Prostate gland (tissue), 2 donors: Measurements from ENCODE around the gene TMEM178B. TPM values are rescaled to one million over a fixed set of nuclear protein-coding genes. Genes with fewer than 3 reads are reported as not detected.

ENCODE experiments used
- DNase-seq: peaks from one replicate; pipeline ENCODE4 v3.0.0-alpha.2; 2019; ENCODE audit warnings: low spot score
- H3K27ac ChIP-seq, 2 donors: fragments of 200-600 bp; sonication (generic); 2 replicates each; pipeline ENCODE4 v1.5.1; 2017 to 2019
- H3K27me3 ChIP-seq: fragments of 200-600 bp; sonication (generic); replicated peaks from 2 replicates; pipeline ENCODE4 v1.5.1; 2019; ENCODE audit not compliant: insufficient read depth
- H3K36me3 ChIP-seq, 2 donors: fragments of 200-600 bp; sonication (generic); 1 replicate in 1 of 2; 2 replicates in 1 of 2; pipeline versions ENCODE4 v1.5.1 to v1.8.1; 2017 to 2019
- H3K4me1 ChIP-seq: fragments of 200-600 bp; sonication (generic); replicated peaks from 2 replicates; pipeline ENCODE4 v1.5.1; 2019
- H3K4me3 ChIP-seq, 2 donors: fragments of 200-600 bp; sonication (generic); 2 replicates each; pipeline ENCODE4 v1.5.1; 2017 to 2019
- H3K9me3 ChIP-seq: fragments of 200-600 bp; sonication (generic); 2 replicates; pipeline ENCODE4 v1.5.1; 2017
- CTCF ChIP-seq, 4 experiments: fragments of 200-600 bp in 2 of 4; fragments of 450-650 bp in 2 of 4; sonication (generic) in 2 of 4; IDR thresholded peaks; 1 replicate in 3 of 4; 2 replicates in 1 of 4; pipeline ENCODE4 v1.5.1; 2016 to 2019; ENCODE audit warnings: antibody characterized with exemption in 4 of 4, mild to moderate bottlenecking in 2 of 4, moderate library complexity in 2 of 4
- POLR2A ChIP-seq: fragments of 450-650 bp; IDR thresholded peaks from one replicate; pipeline ENCODE4 v1.6.1; 2016; ENCODE audit warnings: antibody characterized with exemption, mild to moderate bottlenecking
- POLR2AphosphoS5 ChIP-seq: sonication (generic); formaldehyde crosslinking; IDR thresholded peaks from one replicate; pipeline ENCODE4 v1.6.1; 2017; ENCODE audit warnings: antibody characterized with exemption
- WGBS: methylation state at CpG from one replicate; pipeline ENCODE4 v1.1.5; 2018; 5-methylcytosine and 5-hydroxymethylcytosine counted together
- intact Hi-C: fragments of 100-400 bp; cut with DNase I; formaldehyde crosslinking; loops from one replicate; pipeline ENCODE4 v1.14.2; 2022
- total RNA-seq, 2 donors: library from RNA; depleted of rRNA; stranded (reverse); fragments of >200 nt; gene quantifications; one replicate each; pipeline ENCODE4 v1.1.0, GENCODE V29; 2016

The TMEM178B gene
- total RNA-seq, 2 donors from 2014 or later, result 3.4 to 5.2 TPM

- 94% methylated on average over 4 of the region's 4 CpGs for WGBS
- Histone ChIP-seq H3K36me3 (peaks cover 0 to 2% of the 10 kb centered on the region in 2 donors), H3K4me3 (no peak overlapping the region), H3K27ac (no peak overlapping the region), H3K27me3 (no peaks in the 10 kb centered on the region), H3K9me3 (no peaks in the 10 kb centered on the region), H3K4me1 (no peaks in the 10 kb centered on the region)
- no peak for TF ChIP-seq CTCF (IDR thresholded peaks at IDR 0.05)
- no peak for TF ChIP-seq POLR2AphosphoS5
- TF ChIP-seq POLR2A, result no peak
- DNase-seq, result no peak
- intact Hi-C loops, result no loop called here
These were observed 73.6 kb downstream of the TMEM178B start for GRCh38 chr7:141147482-141147881.

- intact Hi-C loops, result no loop called here
- TF ChIP-seq POLR2A (no peak), CTCF (IDR thresholded peaks at IDR 0.05) (no peak), POLR2AphosphoS5 (no peak)
- no peak overlapping the region for H3K27ac ChIP-seq
- WGBS, result 75% methylated on average over 2 of the region's 2 CpGs
- no peak for DNase-seq
- no peaks in the 10 kb centered on the region for H3K27me3 ChIP-seq
- no peaks in the 10 kb centered on the region for H3K9me3 ChIP-seq
- H3K4me1 ChIP-seq, result no peaks in the 10 kb centered on the region
- no peaks in the 10 kb centered on the region for H3K36me3 ChIP-seq
- no peak overlapping the region for H3K4me3 ChIP-seq
These were observed 76.6 kb downstream of the TMEM178B start for GRCh38 chr7:141150465-141150864.

- H3K4me3 ChIP-seq, result no peak overlapping the region
- WGBS, result 84% methylated on average over 4 of the region's 4 CpGs
- no peak for DNase-seq
- H3K27me3 ChIP-seq, result no peaks in the 10 kb centered on the region
- no peak for TF ChIP-seq CTCF (IDR thresholded peaks at IDR 0.05)
- no peak for TF ChIP-seq POLR2AphosphoS5
- TF ChIP-seq POLR2A, result no peak
- no peaks in the 10 kb centered on the region for H3K36me3 ChIP-seq
- intact Hi-C loops, result no loop called here
- no peak overlapping the region for H3K27ac ChIP-seq
- no peaks in the 10 kb centered on the region for H3K4me1 ChIP-seq
- no peaks in the 10 kb centered on the region for H3K9me3 ChIP-seq
These were observed 77.9 kb downstream of the TMEM178B start for GRCh38 chr7:141151746-141152145.

GRCh38 chr7:141153231-141153630 lies 79.4 kb downstream of the TMEM178B start:
- no peaks in the 10 kb centered on the region for H3K9me3 ChIP-seq
- H3K36me3 ChIP-seq, result no peaks in the 10 kb centered on the region
- TF ChIP-seq POLR2AphosphoS5, result no peak
- TF ChIP-seq POLR2A, result no peak
- TF ChIP-seq CTCF (IDR thresholded peaks at IDR 0.05), result no peak
- H3K4me3 ChIP-seq, result no peak overlapping the region
- intact Hi-C loops, result no loop called here
- no peak overlapping the region for H3K27ac ChIP-seq
- no peaks in the 10 kb centered on the region for H3K4me1 ChIP-seq
- 55% methylated on average over 3 of the region's 3 CpGs for WGBS
- no peak for DNase-seq
- no peaks in the 10 kb centered on the region for H3K27me3 ChIP-seq

- WGBS, result 77% methylated on average over 6 of the region's 6 CpGs
- DNase-seq, result no peak
- no peak for TF ChIP-seq POLR2AphosphoS5
- TF ChIP-seq POLR2A, result no peak
- TF ChIP-seq CTCF (IDR thresholded peaks at IDR 0.05), result no peak
- peaks cover 3% of the 10 kb centered on the region for H3K4me1 ChIP-seq
- H3K27ac ChIP-seq, result no peak overlapping the region
- intact Hi-C loops, result no loop called here
- no peaks in the 10 kb centered on the region for H3K36me3 ChIP-seq
- no peaks in the 10 kb centered on the region for H3K9me3 ChIP-seq
- no peaks in the 10 kb centered on the region for H3K27me3 ChIP-seq
- H3K4me3 ChIP-seq, result no peak overlapping the region
These were observed 80.4 kb downstream of the TMEM178B start for GRCh38 chr7:141154131-141154732.
